22Rv1 (cell line): ENCODE data around the gene FSHR.

Experiments used
- CTCF ChIP-seq: fragments of 450-650 bp; IDR thresholded peaks from 2 replicates; pipeline ENCODE4 v1.5.1; 2017; ENCODE audit warnings: mild to moderate bottlenecking
- ZFX ChIP-seq: fragments of 450-650 bp; IDR thresholded peaks from 2 replicates; pipeline ENCODE4 v1.6.1; 2017; ENCODE audit warnings: antibody characterized with exemption, borderline replicate concordance

GRCh38 chr2:48968011-48968410 is 186.3 kb downstream of the FSHR start:
- TF ChIP-seq CTCF: no peak
- no peak for TF ChIP-seq ZFX
